NCI-H524 treated with DMSO at 0.1 percent for 48 hours (cell line): ENCODE measurements around the gene CASTOR1.

Experiments
- DNase-seq: peaks from one replicate; lab custom pipeline; 2025; lab: John Stamatoyannopoulos, UW

The CASTOR1 gene

GRCh38 chr22:30318799-30319419 lies 29.6 kb upstream of the CASTOR1 start:
- DNase-seq: no peak

- no peak for DNase-seq
These were observed 28.5 kb upstream of the CASTOR1 start for GRCh38 chr22:30317778-30318177.

- DNase-seq: no peak
These were observed 26.8 kb upstream of the CASTOR1 start for GRCh38 chr22:30315962-30316576.

- no peak for DNase-seq
These were observed 25.6 kb upstream of the CASTOR1 start for GRCh38 chr22:30314915-30315314.

- DNase-seq: no peak
These were observed 24.4 kb upstream of the CASTOR1 start for GRCh38 chr22:30313527-30314363.

GRCh38 chr22:30312053-30312452 lies 22.7 kb upstream of the CASTOR1 start:
- DNase-seq: no peak

- DNase-seq: no peak
These were observed 21.8 kb upstream of the CASTOR1 start for GRCh38 chr22:30310881-30311771.

- no peak for DNase-seq
These were observed 20.8 kb upstream of the CASTOR1 start for GRCh38 chr22:30309951-30310741.

GRCh38 chr22:30308518-30309230 lies 19.4 kb upstream of the CASTOR1 start:
- no peak for DNase-seq

GRCh38 chr22:30308093-30308492 lies 18.8 kb upstream of the CASTOR1 start:
- DNase-seq: no peak

- no peak for DNase-seq
These were observed 17.8 kb upstream of the CASTOR1 start for GRCh38 chr22:30307041-30307574.

- DNase-seq: no peak
These were observed 17.3 kb upstream of the CASTOR1 start for GRCh38 chr22:30306627-30307011.

- DNase-seq: no peak
These were observed 16.8 kb upstream of the CASTOR1 start for GRCh38 chr22:30305906-30306626.

GRCh38 chr22:30305519-30305905 lies 16.2 kb upstream of the CASTOR1 start:
- DNase-seq: no peak

GRCh38 chr22:30304495-30305244 lies 15.4 kb upstream of the CASTOR1 start:
- DNase-seq: no peak

GRCh38 chr22:30302810-30303138 lies 13.5 kb upstream of the CASTOR1 start:
- DNase-seq: no peak

- DNase-seq: no peak
These were observed 12.9 kb upstream of the CASTOR1 start for GRCh38 chr22:30301995-30302809.

GRCh38 chr22:30299322-30299721 lies 10.0 kb upstream of the CASTOR1 start:
- DNase-seq: no peak
